GM18502 (cell line): Measurements from ENCODE around the gene HADH.

Experiments used
- ATAC-seq: cut with Tn5 transposase; IDR thresholded peaks from one replicate; pipeline ENCODE4 v1.9.1; 2021; ENCODE audit warnings: mild to moderate bottlenecking; ENCODE audit not compliant: unreplicated experiment, poor library complexity

HADH gene

DNA sequence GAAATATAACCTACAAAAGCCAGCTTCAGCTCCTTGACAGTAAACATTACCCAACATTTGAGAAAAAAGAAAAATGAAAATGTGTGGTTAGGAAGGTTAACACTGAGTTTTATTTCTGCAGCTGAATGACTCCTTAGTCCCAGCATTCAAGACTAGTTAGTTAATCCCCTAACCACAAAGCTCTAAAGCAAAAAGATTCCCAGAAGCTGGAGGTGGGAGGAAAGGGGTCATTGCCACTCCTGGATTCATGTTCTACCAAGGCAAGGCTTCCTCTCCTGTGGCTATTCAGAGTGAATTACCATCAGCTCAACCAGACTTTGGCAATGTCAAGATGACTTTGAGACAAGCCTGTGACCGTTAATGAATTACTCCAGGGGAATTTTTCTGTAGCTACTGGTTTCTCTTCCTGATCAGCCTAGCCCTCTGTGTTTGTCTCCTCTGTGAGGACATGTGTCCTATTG, 63.6 kb downstream of the HADH start:
- peak; percentile 91 for ATAC-seq

DNA sequence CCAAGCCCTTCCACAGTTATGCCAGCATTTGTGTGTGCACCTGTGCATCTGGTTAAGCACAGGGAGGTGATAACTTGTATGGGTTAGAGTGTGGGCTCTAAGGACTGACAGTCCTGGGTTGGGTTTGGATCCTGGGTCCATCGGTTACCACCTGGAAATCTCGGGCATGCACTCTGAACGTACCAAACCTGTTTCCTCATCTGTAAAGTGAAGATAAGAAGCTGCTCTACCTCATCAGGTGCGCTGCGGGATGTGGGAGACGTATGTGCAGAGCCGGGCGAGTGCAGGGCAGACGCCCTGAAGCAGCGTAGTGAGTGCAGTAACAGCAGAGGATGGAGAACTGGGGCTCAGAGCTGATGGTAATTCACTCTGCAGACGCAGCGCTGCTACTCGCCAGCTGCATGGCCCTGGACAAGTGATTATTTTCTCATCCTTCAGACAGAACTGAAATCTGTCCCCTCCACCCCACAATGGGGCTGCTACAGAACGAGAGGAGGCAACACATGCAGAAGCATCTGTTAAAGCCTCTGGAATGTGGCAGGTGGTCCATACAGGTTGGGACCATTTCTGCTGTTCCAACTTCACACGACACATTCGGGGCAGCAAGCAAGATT, 64.4 kb downstream of the HADH start:
- no peak for ATAC-seq

DNA sequence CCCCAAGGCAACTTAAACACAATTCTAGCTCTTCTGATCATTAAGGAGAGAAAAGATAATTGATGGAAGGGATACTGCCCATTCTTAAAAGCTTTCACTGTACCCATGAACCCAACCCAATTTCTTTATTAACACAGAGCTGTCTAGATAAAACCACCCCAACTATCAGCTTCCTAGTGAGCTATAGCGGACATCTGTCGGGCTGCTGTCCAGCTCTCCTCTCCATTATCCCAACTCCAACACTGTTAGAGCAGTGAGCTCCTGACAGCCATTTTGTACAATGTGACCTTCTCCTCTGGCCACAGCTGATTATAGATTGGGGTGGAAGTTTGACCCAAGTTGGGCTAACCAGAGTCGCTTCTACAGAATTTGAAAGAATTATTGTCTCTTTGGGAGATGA, 66.1 kb downstream of the HADH start:
- no peak for ATAC-seq

DNA sequence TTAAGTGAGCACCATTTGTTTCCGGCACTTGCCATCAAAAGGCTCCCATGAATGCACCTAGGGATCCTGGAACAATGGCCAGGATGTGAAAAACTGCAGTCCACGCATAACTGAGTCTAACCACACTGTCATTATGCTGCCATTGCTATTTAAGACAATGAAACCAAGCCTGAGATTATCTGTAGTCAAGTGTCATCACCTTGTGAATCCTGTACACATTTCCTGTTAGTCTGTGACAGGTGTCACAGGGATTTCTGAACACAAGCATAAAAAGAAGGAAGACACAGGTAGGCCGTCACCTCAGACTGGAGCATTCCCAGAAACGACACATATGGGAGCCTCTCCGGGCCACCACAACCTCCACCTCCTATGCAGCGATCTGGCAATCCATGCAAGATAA, 66.7 kb downstream of the HADH start:
- ATAC-seq: no peak

DNA sequence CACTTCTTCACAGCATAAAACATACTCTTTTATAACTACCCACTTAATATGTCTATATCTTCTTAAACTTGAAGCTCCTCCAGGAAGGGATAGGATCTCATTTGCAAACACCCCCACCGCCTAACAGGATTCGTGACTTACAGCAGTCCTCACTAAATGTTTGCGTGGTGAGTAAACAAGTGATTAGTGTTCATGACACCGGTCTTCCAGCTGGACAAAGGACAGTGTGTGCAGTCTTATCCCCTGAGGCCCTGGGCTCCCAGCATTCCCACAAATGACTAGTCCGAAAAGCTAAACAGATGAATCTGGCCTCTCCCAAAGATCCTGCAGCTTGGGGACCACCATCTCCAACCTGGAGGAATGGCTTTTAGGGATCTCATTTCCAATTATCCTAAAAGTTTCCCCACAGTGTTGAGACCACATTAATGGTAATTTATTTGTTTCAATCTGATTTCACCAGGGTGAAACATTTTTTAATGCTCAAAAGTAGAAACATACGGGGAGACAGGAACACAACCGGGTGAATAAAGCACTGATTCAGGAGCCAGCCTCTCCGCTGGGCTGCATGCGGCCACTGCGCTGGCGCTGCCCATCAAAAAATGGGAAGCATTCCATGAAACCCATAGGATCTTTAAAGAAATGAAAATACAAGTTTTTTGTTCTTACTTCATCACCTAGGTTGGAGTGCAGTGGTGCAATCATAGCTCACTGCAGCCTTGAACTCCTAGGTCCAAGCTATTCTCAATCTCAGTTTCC, 69.2 kb downstream of the HADH start:
- ATAC-seq: no peak

DNA sequence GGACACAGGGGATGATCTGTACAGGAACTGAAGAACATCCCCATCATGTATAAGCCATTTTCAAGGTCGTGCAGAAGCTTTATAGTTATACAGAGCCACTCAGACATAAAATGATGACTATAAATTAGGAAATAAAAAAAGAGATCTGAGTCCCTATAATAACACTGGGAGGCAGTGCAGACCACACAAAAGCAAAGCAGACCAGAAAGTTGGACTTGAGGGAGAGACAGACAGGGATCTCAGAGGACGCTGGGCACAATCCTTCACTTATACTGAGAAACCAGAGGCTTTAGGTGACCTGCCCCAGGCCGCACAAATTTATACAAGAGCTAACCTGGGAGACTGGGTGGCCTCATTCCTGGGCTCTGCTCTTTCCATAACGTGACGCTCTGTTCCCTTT, 70.5 kb downstream of the HADH start:
- ATAC-seq: no peak

DNA sequence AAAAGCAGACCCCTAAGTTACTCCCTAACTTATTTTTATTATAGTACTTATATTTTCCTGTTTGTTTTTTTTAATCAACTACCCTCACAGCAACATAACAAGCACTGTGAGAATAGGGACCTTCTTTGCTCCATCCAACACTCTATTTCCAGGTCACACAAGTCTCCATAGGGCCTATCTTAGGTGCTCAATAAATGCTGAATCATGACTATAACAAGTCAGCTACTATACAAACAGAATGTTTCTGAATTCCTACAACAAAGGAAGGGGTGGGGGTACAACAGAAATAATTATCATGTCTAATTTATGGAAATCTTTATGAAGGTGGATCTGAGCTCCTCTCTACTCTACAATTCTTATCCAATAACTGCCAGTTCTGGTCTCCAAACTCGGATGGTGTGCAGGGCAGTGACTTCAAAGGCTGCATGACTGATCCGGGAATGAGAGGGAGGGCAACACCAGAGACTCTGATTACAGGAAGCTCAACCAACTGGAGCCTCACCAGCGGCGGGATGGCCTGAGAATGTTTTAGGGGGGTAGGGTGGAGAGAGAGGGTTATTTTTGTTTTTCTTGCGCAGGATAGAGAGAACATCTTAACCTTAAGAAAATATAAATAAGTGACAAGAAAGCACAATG, 71.1 kb downstream of the HADH start:
- ATAC-seq: no peak

DNA sequence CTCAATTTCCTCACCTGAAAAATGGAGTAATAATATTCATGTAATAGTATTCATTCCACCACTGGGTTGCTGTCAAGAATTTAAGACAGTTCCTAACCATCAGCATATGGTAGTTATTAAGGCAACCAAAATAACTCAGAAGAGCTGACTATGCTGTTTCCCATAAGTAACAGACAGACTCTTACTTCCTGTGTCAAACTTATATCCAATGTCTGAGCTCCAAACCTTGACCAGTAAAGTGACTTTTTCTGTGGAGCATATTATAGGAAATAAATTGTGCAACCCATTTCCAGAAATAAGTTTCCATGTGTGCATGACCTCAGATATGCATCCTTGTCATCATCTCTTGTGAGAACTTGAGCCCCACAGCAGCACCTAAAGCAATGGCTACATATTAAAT, 78.8 kb downstream of the HADH start:
- no peak for ATAC-seq

DNA sequence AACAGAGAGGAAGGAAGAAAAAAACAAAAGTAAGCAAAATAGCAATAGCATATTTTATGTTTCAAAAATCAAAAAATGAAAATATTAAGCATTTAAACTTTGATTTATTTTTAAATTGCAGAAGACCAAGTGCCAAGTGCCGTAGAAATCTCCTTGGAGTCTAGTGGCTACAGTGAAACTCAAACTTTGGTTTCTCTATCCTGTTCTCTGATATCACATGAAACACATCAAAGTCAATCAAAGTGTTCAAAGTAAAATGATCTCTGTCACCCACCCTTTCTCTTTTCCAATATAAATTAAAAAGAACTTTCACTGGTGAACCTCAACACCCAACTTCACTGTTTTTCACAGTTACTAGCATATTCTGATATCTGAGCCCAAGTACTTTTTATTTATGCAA, 81.1 kb downstream of the HADH start:
- ATAC-seq: no peak

DNA sequence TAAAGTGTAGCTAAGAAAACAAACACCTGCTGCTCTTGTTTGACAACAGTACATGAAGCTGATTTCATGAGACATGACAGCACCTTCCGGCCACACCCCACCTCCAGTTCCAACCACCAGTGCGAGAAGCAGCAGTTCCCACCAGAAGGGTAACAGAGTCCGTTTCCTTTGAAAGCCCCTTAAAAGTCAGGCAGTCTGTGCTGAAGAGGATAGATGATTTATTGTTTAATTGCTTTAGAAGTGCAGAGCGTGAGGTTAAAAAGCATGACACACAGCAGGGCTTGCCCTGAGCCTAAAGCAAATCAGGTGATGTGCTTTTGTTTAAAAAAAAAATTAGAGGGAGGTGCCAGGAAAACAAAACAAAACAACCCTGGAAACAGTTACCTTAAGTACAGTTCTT, 82.6 kb downstream of the HADH start:
- ATAC-seq: no peak

DNA sequence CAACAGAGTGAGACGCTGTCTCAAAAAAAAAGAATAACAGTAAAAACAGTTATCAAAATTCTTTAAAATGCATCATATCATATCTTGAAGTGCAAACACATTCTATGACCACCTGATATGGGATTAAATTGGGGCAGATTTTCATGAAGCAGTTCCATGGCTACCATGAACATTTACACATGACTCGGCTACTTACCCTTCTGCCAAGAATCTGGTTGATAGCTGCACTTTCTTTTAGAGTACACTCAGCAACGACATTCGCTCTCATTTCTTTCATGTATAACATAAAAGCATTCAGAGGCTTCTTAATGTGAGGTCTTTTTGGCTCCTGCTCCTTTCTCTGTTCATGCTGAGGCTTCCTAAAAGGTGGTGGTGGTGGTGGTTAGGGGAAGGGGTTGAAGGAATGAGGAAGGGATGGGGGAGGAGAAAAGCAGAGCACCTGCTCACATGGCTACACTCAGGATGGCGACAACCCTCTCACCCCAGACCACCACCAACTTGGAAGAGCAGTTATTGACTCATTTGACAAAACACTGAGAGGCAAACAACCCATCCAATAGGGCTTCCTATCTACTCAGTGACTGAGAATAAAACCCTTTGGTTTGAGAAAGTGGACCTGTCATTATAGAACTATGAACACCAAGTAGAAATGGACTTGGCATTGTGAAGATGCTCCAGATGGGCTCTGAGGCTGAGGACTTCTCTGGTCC, 88.5 kb downstream of the HADH start:
- no peak for ATAC-seq

DNA sequence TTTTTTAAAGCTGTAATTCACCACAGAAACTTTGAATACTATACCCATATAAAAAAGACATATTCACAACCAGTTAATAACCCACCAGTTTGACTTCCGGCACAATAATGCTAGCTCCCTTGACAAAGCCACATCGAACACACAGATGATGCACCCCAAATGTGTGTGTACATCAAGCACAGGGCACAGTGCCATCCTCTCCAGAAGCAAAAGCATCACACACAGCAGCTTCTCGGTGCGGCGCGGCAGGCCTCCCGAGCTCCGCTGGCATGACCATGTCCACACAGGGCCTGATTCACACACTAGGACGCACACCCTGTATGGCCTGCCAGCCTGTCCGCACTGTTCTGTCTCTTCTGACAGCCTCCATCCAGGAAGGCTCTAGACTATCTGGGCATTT, 91.1 kb downstream of the HADH start:
- no peak for ATAC-seq

DNA sequence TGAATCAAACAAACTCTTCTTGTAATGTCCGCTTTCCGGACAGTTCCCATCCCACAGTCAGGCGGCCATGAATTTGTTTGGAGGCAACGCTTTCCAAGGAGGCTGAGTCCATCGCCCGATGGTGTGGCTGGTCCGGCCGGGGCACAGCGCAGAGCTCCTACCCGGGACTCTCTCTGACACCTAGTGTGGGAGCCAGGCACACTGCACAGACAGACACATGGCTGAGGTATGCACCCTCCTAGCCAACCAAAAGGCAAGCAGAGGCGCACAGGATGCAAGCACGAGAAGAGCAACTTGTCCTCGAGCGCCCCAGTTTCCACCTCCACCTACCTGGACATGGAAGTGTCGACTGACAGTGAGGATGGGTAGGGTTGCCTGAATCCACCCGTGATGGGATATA, 91.6 kb downstream of the HADH start:
- ATAC-seq: no peak
